Measurements from ENCODE around the gene SELPLG. TPM values are rescaled to one million over a fixed set of nuclear protein-coding genes. Genes with fewer than 3 reads are reported as not detected.

The SELPLG gene
- total and polyA plus RNA-seq, 4 donors = 2.1 to 9.6 (median 4.8) TPM

DNA sequence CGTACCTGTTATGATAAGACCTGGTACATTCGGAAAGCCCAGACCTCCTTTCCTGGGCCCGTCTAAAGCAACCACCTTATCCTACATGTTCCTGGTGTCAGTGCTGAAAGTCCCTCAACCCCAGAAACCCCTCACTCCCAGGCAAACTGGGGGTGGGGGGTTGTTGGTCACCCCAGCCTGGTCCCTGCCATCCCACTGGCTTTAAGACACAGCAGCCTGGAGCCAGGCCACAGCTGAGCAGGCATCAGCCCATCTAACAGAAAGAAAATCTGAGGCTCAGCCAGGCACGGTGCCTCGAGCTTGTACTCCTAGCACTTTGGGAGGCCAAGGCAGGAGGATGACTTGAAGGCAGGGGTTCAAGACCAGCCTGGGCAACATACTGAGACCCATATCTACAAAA is 4.5 kb downstream of the SELPLG start:
- no peaks in the 10 kb centered on the region for H3K9me3 ChIP-seq (ENCODE audit: control insufficient read depth in 4 of 4, low read length in 3 of 4)
- peaks cover 0 to 2% (median 0%) of the 10 kb centered on the region in 4 donors for H3K4me1 ChIP-seq (ENCODE audit: control insufficient read depth in 4 of 4, insufficient read depth in 4 of 4, low read length in 3 of 4)
- no peak for DNase-seq (ENCODE audit: low spot score)
- no peaks in the 10 kb centered on the region for H3K36me3 ChIP-seq (ENCODE audit: control insufficient read depth in 4 of 4, insufficient read depth in 3 of 4, low read depth in 1 of 4, low read length in 3 of 4)
- no peak overlapping the region for H3K9ac ChIP-seq (ENCODE audit: low read depth in 1 of 2, low read length in 2 of 2)
- TF ChIP-seq JUND (IDR thresholded peaks at IDR 0.05) (no peak), HNF4G (IDR thresholded peaks at IDR 0.05) (no peak)
- peak overlapping the region in 1 of 2 donors; percentile 8 for H3K27ac ChIP-seq (ENCODE audit: low read depth in 1 of 2, low read length in 2 of 2)
- H3K4me3 ChIP-seq (ENCODE audit: low read depth in 1 of 3, low read length in 3 of 3) = no peak overlapping the region
- H3K27me3 ChIP-seq (ENCODE audit: control insufficient read depth in 4 of 4, insufficient read depth in 4 of 4, low read length in 3 of 4) = no peaks in the 10 kb centered on the region
- 89% methylated on average over 5 of the region's 5 CpGs for WGBS

DNA sequence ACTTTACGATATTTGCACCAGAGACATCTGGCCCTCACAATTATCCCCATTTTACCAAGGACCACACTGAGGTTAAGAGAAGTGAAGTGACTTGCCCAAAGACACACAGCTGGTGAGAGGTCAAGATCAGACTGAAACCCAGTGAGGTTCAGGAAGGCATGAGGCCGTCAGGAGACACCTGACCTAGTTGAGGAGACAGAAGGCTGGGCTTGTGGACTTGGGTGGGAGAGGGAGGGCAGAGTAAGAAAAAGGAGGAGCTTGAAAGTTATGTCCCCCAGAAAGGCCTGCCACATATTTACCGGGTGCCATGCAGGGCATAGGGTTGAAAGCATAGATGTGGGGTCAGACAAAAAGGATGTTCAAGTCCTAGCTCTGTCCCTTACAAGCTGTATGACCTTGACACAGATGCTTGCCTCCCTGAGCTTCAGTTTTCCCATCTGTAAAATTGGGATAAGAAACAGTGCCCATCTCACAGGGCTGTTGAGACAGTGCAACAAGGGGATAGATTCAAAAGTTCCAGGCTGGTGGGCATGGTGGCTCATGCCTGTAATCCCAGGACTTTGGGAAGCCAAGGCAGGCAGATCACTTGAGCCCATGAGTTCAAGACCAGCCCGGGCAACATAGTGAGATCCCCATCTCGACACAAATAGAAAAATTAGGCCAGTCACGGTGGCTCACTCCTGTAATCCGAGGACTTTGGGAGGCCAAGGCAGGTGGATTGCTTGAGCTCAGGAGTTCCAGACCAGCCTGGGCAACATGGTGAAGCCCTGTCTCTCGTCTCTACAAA is 6.4 kb downstream of the SELPLG start:
- no peak for DNase-seq (ENCODE audit: low spot score)
- Histone ChIP-seq H3K9me3 (ENCODE audit: control insufficient read depth in 4 of 4, low read length in 3 of 4) (no peaks in the 10 kb centered on the region), H3K4me1 (ENCODE audit: control insufficient read depth in 4 of 4, insufficient read depth in 4 of 4, low read length in 3 of 4) (peaks cover 0 to 2% (median 0%) of the 10 kb centered on the region in 4 donors), H3K36me3 (ENCODE audit: control insufficient read depth in 4 of 4, insufficient read depth in 3 of 4, low read depth in 1 of 4, low read length in 3 of 4) (no peaks in the 10 kb centered on the region), H3K9ac (ENCODE audit: low read depth in 1 of 2, low read length in 2 of 2) (no peak overlapping the region), H3K27me3 (ENCODE audit: control insufficient read depth in 4 of 4, insufficient read depth in 4 of 4, low read length in 3 of 4) (no peaks in the 10 kb centered on the region), H3K27ac (ENCODE audit: low read depth in 1 of 2, low read length in 2 of 2) (no peak overlapping the region), H3K4me3 (ENCODE audit: low read depth in 1 of 3, low read length in 3 of 3) (no peak overlapping the region)
- WGBS = 89% methylated on average over 8 of the region's 8 CpGs
- TF ChIP-seq, protein P1, sequence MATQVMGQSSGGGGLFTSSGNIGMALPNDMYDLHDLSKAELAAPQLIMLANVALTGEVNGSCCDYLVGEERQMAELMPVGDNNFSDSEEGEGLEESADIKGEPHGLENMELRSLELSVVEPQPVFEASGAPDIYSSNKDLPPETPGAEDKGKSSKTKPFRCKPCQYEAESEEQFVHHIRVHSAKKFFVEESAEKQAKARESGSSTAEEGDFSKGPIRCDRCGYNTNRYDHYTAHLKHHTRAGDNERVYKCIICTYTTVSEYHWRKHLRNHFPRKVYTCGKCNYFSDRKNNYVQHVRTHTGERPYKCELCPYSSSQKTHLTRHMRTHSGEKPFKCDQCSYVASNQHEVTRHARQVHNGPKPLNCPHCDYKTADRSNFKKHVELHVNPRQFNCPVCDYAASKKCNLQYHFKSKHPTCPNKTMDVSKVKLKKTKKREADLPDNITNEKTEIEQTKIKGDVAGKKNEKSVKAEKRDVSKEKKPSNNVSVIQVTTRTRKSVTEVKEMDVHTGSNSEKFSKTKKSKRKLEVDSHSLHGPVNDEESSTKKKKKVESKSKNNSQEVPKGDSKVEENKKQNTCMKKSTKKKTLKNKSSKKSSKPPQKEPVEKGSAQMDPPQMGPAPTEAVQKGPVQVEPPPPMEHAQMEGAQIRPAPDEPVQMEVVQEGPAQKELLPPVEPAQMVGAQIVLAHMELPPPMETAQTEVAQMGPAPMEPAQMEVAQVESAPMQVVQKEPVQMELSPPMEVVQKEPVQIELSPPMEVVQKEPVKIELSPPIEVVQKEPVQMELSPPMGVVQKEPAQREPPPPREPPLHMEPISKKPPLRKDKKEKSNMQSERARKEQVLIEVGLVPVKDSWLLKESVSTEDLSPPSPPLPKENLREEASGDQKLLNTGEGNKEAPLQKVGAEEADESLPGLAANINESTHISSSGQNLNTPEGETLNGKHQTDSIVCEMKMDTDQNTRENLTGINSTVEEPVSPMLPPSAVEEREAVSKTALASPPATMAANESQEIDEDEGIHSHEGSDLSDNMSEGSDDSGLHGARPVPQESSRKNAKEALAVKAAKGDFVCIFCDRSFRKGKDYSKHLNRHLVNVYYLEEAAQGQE (IDR thresholded peaks at IDR 0.05) = no peak
- no peak for TF ChIP-seq RXRA (IDR thresholded peaks at IDR 0.05)
- TF ChIP-seq, protein P2, sequence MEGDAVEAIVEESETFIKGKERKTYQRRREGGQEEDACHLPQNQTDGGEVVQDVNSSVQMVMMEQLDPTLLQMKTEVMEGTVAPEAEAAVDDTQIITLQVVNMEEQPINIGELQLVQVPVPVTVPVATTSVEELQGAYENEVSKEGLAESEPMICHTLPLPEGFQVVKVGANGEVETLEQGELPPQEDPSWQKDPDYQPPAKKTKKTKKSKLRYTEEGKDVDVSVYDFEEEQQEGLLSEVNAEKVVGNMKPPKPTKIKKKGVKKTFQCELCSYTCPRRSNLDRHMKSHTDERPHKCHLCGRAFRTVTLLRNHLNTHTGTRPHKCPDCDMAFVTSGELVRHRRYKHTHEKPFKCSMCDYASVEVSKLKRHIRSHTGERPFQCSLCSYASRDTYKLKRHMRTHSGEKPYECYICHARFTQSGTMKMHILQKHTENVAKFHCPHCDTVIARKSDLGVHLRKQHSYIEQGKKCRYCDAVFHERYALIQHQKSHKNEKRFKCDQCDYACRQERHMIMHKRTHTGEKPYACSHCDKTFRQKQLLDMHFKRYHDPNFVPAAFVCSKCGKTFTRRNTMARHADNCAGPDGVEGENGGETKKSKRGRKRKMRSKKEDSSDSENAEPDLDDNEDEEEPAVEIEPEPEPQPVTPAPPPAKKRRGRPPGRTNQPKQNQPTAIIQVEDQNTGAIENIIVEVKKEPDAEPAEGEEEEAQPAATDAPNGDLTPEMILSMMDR (IDR thresholded peaks at IDR 0.05; ENCODE audit: low read depth, low read length, missing input control) = no peak

DNA sequence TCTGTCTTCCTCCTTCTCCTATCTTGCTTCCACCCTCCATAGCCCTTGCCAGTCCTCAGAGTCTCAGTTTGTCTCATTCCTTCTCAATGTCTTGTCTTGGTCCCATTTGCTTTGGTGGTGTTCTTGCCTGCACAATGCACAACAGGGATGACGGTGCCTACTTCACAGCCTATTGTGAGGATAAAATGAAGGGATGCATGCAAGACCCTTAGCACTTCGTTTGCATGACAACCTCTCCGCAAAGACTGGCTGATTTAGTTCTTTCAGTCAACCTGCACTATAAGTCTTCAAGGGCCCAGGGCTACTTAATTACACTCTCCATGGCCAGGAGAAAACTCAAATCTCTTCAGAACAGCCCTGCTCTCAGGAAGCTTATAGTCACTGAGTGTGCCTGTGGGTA is 8.5 kb downstream of the SELPLG start:
- Histone ChIP-seq H3K4me1 (ENCODE audit: control insufficient read depth in 4 of 4, insufficient read depth in 4 of 4, low read length in 3 of 4) (no peaks in the 10 kb centered on the region), H3K27me3 (ENCODE audit: control insufficient read depth in 4 of 4, insufficient read depth in 4 of 4, low read length in 3 of 4) (no peaks in the 10 kb centered on the region), H3K9ac (ENCODE audit: low read depth in 1 of 2, low read length in 2 of 2) (no peak overlapping the region), H3K4me3 (ENCODE audit: low read depth in 1 of 3, low read length in 3 of 3) (no peak overlapping the region), H3K27ac (ENCODE audit: low read depth in 1 of 2, low read length in 2 of 2) (no peak overlapping the region), H3K9me3 (ENCODE audit: control insufficient read depth in 4 of 4, low read length in 3 of 4) (no peaks in the 10 kb centered on the region), H3K36me3 (ENCODE audit: control insufficient read depth in 4 of 4, insufficient read depth in 3 of 4, low read depth in 1 of 4, low read length in 3 of 4) (no peaks in the 10 kb centered on the region)
- WGBS = 84% methylated on average over 3 of the region's 3 CpGs
- TF ChIP-seq HNF4G (IDR thresholded peaks at IDR 0.05) (no peak), NR2F2 (IDR thresholded peaks at IDR 0.05) (no peak), EGR1 (IDR thresholded peaks at IDR 0.05; ENCODE audit: low read depth in 2 of 2) (no peak), RXRA (IDR thresholded peaks at IDR 0.05) (no peak), HNF4A (conservative IDR thresholded peaks at IDR 0.05) (no peak), YY1 (IDR thresholded peaks at IDR 0.05) (no peak), TAF1 (conservative IDR thresholded peaks at IDR 0.05) (no peak), FOXA2 (IDR thresholded peaks at IDR 0.05) (no peak)
- TF ChIP-seq, protein P3, sequence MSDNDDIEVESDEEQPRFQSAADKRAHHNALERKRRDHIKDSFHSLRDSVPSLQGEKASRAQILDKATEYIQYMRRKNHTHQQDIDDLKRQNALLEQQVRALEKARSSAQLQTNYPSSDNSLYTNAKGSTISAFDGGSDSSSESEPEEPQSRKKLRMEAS (IDR thresholded peaks at IDR 0.05) = no peak
- TF ChIP-seq, protein P4, sequence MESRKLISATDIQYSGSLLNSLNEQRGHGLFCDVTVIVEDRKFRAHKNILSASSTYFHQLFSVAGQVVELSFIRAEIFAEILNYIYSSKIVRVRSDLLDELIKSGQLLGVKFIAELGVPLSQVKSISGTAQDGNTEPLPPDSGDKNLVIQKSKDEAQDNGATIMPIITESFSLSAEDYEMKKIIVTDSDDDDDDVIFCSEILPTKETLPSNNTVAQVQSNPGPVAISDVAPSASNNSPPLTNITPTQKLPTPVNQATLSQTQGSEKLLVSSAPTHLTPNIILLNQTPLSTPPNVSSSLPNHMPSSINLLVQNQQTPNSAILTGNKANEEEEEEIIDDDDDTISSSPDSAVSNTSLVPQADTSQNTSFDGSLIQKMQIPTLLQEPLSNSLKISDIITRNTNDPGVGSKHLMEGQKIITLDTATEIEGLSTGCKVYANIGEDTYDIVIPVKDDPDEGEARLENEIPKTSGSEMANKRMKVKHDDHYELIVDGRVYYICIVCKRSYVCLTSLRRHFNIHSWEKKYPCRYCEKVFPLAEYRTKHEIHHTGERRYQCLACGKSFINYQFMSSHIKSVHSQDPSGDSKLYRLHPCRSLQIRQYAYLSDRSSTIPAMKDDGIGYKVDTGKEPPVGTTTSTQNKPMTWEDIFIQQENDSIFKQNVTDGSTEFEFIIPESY (IDR thresholded peaks at IDR 0.05) = no peak
- TF ChIP-seq, protein P2 (IDR thresholded peaks at IDR 0.05; ENCODE audit: low read depth, low read length, missing input control) = no peak
- DNase-seq (ENCODE audit: low spot score) = no peak

Data from liver (tissue), 9 donors.